ENCODE results near the gene ATP8B2.
"Not testable (repeated sequence)": the region's sequence is repeated elsewhere in the genome, so short reads cannot be mapped to it uniquely, and the experiment has no call there.

ATP8B2 gene

GRCh38 chr1:154348429-154349076, 23.2 kb downstream of the ATP8B2 start:
- no peak for DNase-seq

DNA sequence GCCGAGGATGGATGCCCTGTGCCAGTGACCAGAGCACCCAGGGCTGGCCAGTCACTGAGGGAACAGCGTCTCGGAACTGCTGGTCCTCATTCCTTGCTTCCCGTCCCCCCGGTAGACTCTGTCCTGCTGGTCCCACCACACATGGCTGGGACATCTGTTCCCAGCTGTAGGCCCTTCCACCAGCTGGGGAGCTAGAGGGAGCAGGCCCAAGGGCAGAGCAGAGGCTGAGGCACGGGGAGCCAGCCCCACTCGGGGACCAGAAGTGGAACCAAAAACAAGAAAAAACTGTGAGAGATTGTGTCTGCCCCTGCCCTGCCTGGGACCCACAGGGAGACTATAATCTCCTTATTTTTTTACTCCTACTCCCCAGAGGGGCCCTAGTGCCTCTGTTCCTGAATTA, 23.8 kb downstream of the ATP8B2 start:
- no peak for DNase-seq

DNA sequence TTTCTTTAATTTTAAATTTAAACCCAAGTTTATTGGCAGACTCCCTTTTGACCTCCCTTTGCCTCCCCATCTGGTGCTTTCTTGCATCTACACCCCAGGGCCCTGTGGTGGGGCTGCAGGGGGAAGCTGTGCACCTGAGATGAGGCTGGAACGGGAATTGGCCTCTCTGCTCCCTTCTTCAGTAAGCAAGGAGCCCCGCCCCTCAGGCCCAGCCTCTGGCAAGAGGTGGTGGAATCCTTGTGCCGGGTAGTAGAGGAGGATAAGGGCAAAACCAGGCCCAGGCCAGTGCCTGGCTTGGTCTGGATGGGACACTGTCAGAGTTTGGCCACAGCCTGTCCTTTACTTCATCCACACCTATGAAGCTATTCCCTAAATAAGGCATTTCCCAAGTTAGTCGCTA, 25.1 kb downstream of the ATP8B2 start:
- DNase-seq = no peak

- DNase-seq = no peak
These were observed 26.2 kb downstream of the ATP8B2 start for GRCh38 chr1:154351363-154352068.

- no peak for DNase-seq
These were observed 26.9 kb downstream of the ATP8B2 start for GRCh38 chr1:154352245-154352580.

DNA sequence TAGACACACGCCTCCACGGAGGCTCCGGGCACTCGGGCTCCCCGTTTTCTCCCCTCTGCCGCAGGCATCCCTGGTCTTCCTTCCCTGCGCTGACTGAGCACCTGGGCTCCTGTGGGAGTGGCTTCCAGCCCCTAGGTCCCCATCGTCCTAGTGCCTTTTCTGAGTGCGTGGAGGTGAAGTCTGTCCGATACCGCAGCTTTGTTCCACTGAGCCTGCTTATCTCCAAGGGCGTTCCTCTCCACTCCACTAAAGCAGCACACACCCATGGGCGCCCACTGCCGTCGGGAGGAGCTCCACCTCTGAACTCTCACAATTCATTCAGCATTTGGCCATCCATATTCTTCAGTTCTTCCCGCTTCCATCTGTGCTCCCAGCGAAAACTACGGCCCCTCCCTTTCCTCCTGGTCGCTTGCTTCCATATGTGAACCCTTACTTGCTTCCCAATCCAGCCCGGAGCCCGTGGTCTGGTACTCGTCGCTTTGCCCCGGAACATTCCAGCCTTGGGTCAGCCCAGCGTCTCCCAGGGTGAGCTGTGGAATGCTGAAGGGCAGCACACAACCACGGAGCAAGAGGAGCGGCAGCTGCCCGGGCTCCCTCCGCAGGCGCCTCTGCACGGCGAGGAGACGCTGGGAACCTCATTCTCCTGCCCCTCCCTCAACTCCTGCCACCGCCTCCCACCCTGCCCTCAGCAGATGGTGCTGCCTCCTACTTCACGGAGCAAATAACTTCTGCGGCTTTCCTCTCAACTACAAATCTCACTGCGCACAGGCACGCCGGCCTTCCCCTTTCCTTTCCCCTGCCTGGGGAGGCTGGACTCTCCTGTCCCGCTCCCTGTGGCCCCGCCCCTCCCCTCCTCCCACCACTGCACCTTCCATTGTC, 27.5 kb downstream of the ATP8B2 start:
- DNase-seq = peak; percentile 70

- peak; percentile 51 for DNase-seq
These were observed 28.2 kb downstream of the ATP8B2 start for GRCh38 chr1:154353460-154353904.

DNA sequence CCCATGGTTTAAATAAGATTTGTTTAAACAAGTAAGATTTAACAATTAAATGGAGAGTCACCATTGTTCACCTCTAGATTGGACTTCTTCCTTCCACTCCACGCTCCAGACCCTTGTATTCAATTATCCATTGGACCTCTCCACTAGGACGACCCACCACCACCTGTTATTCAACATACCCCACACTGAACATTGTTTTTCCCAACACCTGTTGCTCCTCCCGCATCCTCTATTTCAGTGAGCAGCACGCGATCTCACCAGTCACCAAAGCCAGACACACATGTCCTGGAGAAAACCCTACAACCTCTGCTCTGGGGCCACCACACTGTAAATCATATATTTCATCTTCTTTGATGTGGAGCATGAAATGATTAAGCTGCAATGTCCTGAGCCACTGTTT, 28.6 kb downstream of the ATP8B2 start:
- DNase-seq = no peak

- DNase-seq = no peak
These were observed 33.2 kb downstream of the ATP8B2 start for GRCh38 chr1:154358519-154358918.

- DNase-seq = no peak
These were observed 35.0 kb downstream of the ATP8B2 start for GRCh38 chr1:154360288-154360687.

DNA sequence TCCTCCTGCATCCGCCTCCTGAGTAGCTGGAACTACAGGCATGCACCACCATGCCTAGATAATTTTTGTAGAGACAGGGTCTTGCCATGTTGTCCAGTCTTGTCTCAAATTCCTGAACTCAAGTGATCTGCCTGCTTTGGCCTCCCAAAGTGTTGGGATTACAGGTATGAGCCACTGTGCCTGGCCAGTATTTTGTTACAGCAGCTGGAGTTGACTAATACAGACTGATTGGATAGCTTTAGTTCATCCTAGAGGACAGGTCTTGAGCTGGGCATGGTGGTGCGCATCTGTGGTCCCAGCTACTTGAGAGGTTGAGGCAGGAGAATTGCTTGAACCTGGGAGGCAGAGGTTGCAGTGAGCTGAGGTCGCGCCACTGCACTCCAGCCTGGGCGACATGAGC, 35.6 kb downstream of the ATP8B2 start:
- not testable (repeated sequence) for DNase-seq

GRCh38 chr1:154361357-154361756, 36.0 kb downstream of the ATP8B2 start:
- no peak for DNase-seq

- no peak for DNase-seq
These were observed 46.1 kb downstream of the ATP8B2 start for GRCh38 chr1:154371436-154371835.

- not testable (repeated sequence) for DNase-seq
These were observed 48.5 kb downstream of the ATP8B2 start for GRCh38 chr1:154373777-154374357.

DNA sequence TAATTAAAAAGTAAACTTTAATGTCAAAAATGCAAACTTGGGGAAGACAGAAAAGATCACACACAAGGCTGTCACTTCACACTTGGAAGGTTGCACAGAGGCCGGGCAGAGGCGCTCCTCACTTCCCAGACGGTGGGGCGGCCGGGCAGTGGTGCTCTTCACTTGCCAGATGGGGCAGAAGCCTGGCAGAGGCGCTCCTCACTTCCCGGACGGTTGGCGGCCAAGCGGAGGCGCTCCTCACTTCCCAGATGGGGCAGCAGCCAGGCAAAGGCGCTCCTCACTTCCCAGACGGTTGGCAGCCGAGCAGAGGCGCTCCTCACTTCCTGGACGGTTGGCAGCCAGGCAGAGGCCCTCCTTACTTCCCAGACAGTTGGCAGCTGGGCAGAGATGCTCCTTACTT, 54.0 kb downstream of the ATP8B2 start:
- DNase-seq = no peak

- no peak for DNase-seq
These were observed 59.5 kb downstream of the ATP8B2 start for GRCh38 chr1:154384650-154385489.

DNA sequence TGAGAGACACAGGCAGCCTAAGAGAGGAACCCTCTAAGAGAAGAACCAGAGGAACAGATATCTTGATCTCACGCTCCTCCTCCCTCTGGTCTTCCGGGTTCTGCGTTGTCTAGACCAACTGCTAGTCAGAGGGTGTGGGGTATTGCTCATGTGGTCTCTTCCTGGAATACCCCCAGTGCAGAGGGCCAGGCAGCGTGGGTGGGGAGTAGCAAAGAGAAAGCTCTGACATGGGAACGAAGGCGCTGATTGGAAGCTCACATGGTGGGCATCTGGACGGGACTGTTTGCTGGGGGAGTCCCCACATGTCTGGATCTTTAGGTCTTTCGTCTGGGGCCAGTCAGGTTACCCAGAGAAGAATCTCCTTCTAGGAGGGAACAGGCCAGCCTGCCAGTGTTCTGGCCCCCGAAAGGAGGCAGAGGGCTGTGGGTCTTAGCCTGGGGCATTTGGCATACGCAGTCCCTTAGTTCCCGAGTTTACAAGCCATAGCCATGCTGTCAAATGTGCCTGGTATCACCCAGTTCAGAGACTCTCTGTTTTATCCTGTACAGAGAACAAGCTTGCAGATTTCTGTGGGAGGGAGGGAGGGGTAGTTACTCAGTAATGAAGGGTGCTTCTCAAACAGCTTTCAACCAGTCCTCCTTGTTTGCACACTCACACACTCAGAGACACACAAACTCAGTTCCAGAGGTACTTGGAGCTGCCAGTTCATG, 61.5 kb downstream of the ATP8B2 start:
- DNase-seq = peak; percentile 79

DNA sequence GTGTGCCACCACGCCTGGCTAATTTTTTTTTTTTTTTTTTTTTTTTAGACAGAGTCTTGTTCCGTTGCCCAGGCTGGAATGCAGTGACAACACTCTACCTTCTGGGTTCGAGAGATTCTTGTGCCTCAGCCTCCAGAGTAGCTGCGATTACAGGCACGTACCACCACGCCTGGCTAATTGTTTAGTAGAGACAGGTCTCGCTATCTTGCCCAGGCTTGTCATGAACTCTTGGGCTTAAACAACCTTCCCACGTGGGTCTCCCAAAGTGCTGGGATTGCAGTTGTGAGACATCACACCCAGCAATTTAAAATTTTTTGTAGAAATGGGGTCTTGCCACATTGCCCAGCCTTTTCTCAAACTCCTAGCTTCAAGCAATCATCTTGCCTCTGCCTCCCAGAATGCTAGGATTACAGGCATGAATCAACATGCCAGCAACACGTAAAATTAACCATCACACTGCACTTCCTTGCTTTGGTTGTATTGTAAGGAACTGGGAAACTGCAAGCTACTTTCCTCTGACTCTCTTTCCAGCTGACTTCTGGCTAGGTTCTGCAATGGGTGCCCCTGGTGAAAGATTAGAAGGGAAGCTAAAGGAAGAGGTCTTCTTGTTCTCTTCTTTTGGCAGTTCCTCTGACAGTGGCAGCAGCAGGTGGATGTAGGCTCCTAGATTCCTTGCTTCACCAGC, 65.9 kb downstream of the ATP8B2 start:
- DNase-seq = no peak

GRCh38 chr1:154398141-154398540, 72.8 kb downstream of the ATP8B2 start:
- DNase-seq = no peak

- DNase-seq = no peak
These were observed 73.4 kb downstream of the ATP8B2 start for GRCh38 chr1:154398678-154399077.

DNA sequence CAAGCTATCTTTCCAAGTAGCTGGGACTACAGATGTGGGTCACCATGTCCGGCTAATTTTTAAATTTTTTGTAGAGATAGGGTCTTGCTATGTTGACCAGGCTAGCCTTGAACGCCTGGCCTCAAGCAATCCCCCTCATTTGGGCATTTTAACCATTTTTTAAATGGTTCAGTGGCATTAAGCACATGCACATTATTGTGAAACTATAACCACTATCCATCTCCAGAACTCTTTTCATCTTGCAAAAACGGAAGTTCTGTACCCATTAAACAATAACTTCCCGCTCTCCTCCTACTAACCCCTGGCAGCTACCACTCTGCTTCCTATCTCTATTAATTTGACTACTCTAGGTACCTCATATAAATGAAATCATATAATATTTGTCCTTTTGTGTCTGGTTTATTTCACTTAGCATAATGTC, 75.1 kb downstream of the ATP8B2 start:
- DNase-seq = no peak

Data from CD4-positive, alpha-beta T cell treated with Interleukin-17A for 4 hours (primary cell).